ENCODE data around the gene FBXW8. TPM values are rescaled to one million over a fixed set of nuclear protein-coding genes. Genes with fewer than 3 reads are reported as not detected.

Gene FBXW8
- total RNA-seq, 2 experiments from 2014 or later = 7.0 to 8.5 TPM

- no peak overlapping the region for H3K4me3 Mint-ChIP-seq
- TF ChIP-seq, protein P1, sequence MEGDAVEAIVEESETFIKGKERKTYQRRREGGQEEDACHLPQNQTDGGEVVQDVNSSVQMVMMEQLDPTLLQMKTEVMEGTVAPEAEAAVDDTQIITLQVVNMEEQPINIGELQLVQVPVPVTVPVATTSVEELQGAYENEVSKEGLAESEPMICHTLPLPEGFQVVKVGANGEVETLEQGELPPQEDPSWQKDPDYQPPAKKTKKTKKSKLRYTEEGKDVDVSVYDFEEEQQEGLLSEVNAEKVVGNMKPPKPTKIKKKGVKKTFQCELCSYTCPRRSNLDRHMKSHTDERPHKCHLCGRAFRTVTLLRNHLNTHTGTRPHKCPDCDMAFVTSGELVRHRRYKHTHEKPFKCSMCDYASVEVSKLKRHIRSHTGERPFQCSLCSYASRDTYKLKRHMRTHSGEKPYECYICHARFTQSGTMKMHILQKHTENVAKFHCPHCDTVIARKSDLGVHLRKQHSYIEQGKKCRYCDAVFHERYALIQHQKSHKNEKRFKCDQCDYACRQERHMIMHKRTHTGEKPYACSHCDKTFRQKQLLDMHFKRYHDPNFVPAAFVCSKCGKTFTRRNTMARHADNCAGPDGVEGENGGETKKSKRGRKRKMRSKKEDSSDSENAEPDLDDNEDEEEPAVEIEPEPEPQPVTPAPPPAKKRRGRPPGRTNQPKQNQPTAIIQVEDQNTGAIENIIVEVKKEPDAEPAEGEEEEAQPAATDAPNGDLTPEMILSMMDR (IDR thresholded peaks at IDR 0.05) = no peak
- H3K9me3 Mint-ChIP-seq = no peaks in the 10 kb centered on the region
- ATAC-seq = no peak
- H3K4me1 Mint-ChIP-seq (ENCODE audit: low read depth) = peaks cover 7% of the 10 kb centered on the region
- no peak for DNase-seq
- intact Hi-C loops (cut with micrococcal nuclease) = no loop called here
- no peak overlapping the region for H3K27ac Mint-ChIP-seq
- ChIA-PET POLR2A (no interaction called here), CTCF (no interaction called here)
- H3K27me3 Mint-ChIP-seq = peaks cover 8% of the 10 kb centered on the region
- no peaks in the 10 kb centered on the region for H3K36me3 Mint-ChIP-seq (ENCODE audit: low read depth)
Observed at GRCh38 chr12:116864371-116865160, 46.2 kb upstream of the FBXW8 start.

DNA sequence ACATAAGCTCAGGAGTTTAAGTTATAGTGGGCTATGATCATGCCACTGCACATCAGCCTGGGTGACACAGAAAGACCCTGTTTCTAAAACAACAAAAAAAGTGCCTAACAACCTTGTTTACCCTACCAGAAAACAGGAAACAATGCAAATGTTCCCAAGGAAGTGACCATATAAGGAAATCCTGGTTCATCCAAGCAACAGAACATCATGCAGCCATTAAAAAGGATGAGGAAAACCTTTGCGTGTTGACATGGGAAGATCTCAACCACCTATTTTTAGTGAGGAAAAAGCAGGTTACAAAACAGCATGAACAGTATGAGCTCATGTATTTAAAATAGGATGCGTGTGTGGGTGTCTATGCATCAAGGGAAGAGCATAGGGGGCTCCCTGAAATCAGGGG, 43.2 kb upstream of the FBXW8 start:
- Mint-ChIP-seq H3K27ac (no peak overlapping the region), H3K9me3 (no peaks in the 10 kb centered on the region), H3K36me3 (ENCODE audit: low read depth) (no peaks in the 10 kb centered on the region), H3K4me3 (no peak overlapping the region), H3K27me3 (peaks cover 3% of the 10 kb centered on the region), H3K4me1 (ENCODE audit: low read depth) (no peaks in the 10 kb centered on the region)
- TF ChIP-seq, protein P1 (IDR thresholded peaks at IDR 0.05) = no peak
- CTCF ChIA-PET = no interaction called here
- intact Hi-C loops (cut with micrococcal nuclease) = no loop called here
- ATAC-seq (no peak), DNase-seq (no peak)
- POLR2A ChIA-PET = no interaction called here

DNA sequence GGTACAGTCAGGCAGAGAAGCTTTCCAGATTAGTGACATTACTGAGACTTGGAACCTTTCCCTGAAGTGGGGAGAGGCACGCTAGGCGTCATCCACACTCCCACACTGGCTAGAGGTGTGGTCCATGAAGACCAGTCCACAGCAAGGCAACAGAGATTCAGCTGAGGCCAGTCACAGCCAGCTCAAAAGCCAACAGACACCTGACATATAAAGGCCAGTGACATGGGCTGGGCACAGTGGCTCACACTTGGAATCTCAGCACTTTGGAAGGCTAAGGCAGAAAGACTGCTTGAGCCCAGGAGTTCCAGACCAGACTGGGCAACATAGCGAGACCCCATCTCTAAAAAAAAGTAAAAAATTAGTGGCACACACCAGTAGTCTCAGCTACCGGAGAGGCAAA, 40.4 kb upstream of the FBXW8 start:
- intact Hi-C loops (cut with micrococcal nuclease) = no loop called here
- no peak overlapping the region for H3K27ac Mint-ChIP-seq
- ChIA-PET CTCF (no interaction called here), POLR2A (no interaction called here)
- H3K36me3 Mint-ChIP-seq (ENCODE audit: low read depth) = no peaks in the 10 kb centered on the region
- ATAC-seq (no peak), DNase-seq (no peak)
- no peak overlapping the region for H3K4me3 Mint-ChIP-seq
- H3K9me3 Mint-ChIP-seq = peaks cover 5% of the 10 kb centered on the region
- TF ChIP-seq, protein P1 (IDR thresholded peaks at IDR 0.05) = no peak
- peaks cover 7% of the 10 kb centered on the region for H3K27me3 Mint-ChIP-seq
- H3K4me1 Mint-ChIP-seq (ENCODE audit: low read depth) = peaks cover 8% of the 10 kb centered on the region

GRCh38 chr12:116874324-116874995, 36.3 kb upstream of the FBXW8 start:
- H3K27me3 Mint-ChIP-seq = peaks cover 37% of the 10 kb centered on the region
- ATAC-seq = no peak
- peaks cover 17% of the 10 kb centered on the region for H3K4me1 Mint-ChIP-seq (ENCODE audit: low read depth)
- intact Hi-C loops (cut with micrococcal nuclease) = no loop called here
- no peak overlapping the region for H3K27ac Mint-ChIP-seq
- H3K36me3 Mint-ChIP-seq (ENCODE audit: low read depth) = no peaks in the 10 kb centered on the region
- ChIA-PET POLR2A (no interaction called here), CTCF (interaction anchor here (1.0 to 2.1 kb wide), 2 partner anchors 11 to 171 kb away, joined by 4 to 7 read pairs; no protein-coding TSS in a partner anchor)
- TF ChIP-seq, protein P1 (IDR thresholded peaks at IDR 0.05) = no peak
- no peak for DNase-seq
- no peak overlapping the region for H3K4me3 Mint-ChIP-seq
- H3K9me3 Mint-ChIP-seq = peaks cover 5% of the 10 kb centered on the region
